ENCODE measurements around the gene MYLK4. TPM values are rescaled to one million over a fixed set of nuclear protein-coding genes. Genes with fewer than 3 reads are reported as not detected.

MYLK4 gene
- total RNA-seq, 4 donors from 2014 or later, result 0.41 to 0.79 (median 0.67) TPM

DNA sequence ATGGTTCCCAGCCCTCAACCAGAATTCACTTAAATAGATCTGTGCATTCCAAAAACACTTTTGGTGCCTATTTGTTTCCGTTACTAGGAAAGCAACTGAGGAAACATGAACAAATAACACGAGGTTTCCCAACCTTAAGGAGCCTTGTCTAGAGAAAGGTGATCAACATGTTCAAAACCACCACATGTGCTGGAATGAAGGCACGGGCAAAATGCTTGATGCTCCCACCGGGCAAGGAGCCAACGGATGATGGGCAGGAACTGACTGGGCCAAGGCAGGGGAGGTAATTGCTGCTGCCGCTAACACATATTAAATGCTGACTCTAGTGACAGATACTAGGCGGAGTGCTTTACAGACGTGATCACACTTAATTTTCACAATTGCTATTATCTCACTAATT lies 2.5 kb downstream of the MYLK4 start:
- intact Hi-C loops (cut with DNase I; ENCODE audit: low total_unique reads), result loop anchor here (10.0 kb wide), 1 partner anchor 1153 kb away; no protein-coding TSS in a partner anchor
- in situ Hi-C loops (cut with MboI; ENCODE audit: low pct_ligation_motif_present in 1 of 4, low pct_unique_long_range_greater_than_20kb in 1 of 4, low sequenced_read_pairs in 3 of 4), result loop anchor here in 1 of 4 donors (25.0 kb wide), 1 partner anchor 1161 kb away; no protein-coding TSS in a partner anchor
- H3K4me3 ChIP-seq, result no peak overlapping the region
- WGBS, 2 donors (ENCODE audit: low coverage in 1 of 2), result 67 to 83% methylated on average over 2 to 8 of the region's 8 CpGs
- H3K36me3 ChIP-seq, result no peaks in the 10 kb centered on the region
- no peak overlapping the region for H3K27ac ChIP-seq
- no peaks in the 10 kb centered on the region for H3K27me3 ChIP-seq
- DNase-seq, result no peak
- H3K9me3 ChIP-seq, result no peaks in the 10 kb centered on the region
- H3K4me1 ChIP-seq, result peaks cover 0 to 8% (median 0%) of the 10 kb centered on the region in 4 donors
- TF ChIP-seq POLR2AphosphoS5 (IDR thresholded peaks at IDR 0.05), result no peak
- TF ChIP-seq, protein P1, sequence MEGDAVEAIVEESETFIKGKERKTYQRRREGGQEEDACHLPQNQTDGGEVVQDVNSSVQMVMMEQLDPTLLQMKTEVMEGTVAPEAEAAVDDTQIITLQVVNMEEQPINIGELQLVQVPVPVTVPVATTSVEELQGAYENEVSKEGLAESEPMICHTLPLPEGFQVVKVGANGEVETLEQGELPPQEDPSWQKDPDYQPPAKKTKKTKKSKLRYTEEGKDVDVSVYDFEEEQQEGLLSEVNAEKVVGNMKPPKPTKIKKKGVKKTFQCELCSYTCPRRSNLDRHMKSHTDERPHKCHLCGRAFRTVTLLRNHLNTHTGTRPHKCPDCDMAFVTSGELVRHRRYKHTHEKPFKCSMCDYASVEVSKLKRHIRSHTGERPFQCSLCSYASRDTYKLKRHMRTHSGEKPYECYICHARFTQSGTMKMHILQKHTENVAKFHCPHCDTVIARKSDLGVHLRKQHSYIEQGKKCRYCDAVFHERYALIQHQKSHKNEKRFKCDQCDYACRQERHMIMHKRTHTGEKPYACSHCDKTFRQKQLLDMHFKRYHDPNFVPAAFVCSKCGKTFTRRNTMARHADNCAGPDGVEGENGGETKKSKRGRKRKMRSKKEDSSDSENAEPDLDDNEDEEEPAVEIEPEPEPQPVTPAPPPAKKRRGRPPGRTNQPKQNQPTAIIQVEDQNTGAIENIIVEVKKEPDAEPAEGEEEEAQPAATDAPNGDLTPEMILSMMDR (IDR thresholded peaks at IDR 0.05), result no peak
- no peak for TF ChIP-seq POLR2A (IDR thresholded peaks at IDR 0.05)
- TF ChIP-seq EP300 (IDR thresholded peaks at IDR 0.05; ENCODE audit: low read depth), result no peak

DNA sequence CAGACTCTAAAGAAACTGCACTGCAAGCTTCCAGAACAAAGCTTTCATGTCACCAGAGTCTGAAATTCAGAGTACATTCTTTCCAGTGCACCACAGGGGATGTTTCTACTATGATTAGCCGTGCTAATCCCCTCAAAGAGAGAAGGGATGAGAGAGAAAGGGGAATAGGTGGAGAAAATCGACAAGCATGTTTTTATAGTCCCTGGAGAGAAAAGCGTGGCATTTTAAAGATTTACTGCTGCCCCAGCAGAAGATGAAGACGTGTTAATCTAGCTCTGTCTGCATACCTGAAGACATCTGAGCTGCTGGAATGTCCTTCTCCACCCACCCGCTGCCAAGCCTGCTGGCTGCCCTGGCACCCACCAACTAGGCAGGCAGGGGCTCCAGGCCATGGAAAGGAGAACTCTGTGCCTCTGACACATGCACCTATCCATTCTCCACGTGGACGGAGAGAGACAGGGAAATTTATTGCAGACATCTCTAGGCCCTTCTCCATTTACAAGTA lies 4.1 kb downstream of the MYLK4 start:
- Histone ChIP-seq H3K27me3 (no peaks in the 10 kb centered on the region), H3K27ac (no peak overlapping the region), H3K9me3 (no peaks in the 10 kb centered on the region), H3K36me3 (no peaks in the 10 kb centered on the region), H3K4me1 (peaks cover 0 to 8% (median 0%) of the 10 kb centered on the region in 4 donors), H3K4me3 (no peak overlapping the region)
- intact Hi-C loops (cut with DNase I; ENCODE audit: low total_unique reads) (loop anchor here (10.0 kb wide), 1 partner anchor 1152 kb away; no protein-coding TSS in a partner anchor), in situ Hi-C loops (cut with MboI; ENCODE audit: low pct_ligation_motif_present in 1 of 4, low pct_unique_long_range_greater_than_20kb in 1 of 4, low sequenced_read_pairs in 3 of 4) (loop anchor here in 1 of 4 donors (25.0 kb wide), 1 partner anchor 1159 kb away; no protein-coding TSS in a partner anchor)
- TF ChIP-seq EP300 (IDR thresholded peaks at IDR 0.05; ENCODE audit: low read depth) (no peak), POLR2AphosphoS5 (IDR thresholded peaks at IDR 0.05) (no peak), POLR2A (IDR thresholded peaks at IDR 0.05) (no peak)
- TF ChIP-seq, protein P1 (IDR thresholded peaks at IDR 0.05), result no peak
- WGBS, 2 donors (ENCODE audit: low coverage in 1 of 2), result 55 to 80% methylated on average over 4 to 7 of the region's 7 CpGs
- no peak for DNase-seq

DNA sequence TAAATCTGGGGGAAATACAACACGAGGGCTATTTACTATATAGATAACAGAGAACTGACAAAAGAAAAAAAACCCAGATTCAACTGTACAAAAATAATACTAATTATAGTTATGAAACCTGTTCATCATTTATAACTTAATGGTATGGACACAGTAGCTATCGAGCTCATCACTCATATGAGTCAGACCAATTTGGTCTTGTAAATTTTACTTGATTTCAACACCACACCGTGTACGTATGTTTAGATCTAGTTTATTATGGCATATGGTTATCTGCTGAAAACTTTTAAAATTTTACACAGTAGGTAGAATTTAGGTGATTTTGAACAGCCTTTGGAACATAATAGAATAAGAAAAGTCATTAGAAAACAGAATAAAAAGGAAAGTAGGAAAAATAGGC lies 5.5 kb downstream of the MYLK4 start:
- no peak overlapping the region for H3K4me3 ChIP-seq
- no peaks in the 10 kb centered on the region for H3K36me3 ChIP-seq
- H3K27ac ChIP-seq, result no peak overlapping the region
- in situ Hi-C loops (cut with MboI; ENCODE audit: low pct_ligation_motif_present in 1 of 4, low pct_unique_long_range_greater_than_20kb in 1 of 4, low sequenced_read_pairs in 3 of 4), result loop anchor here in 1 of 4 donors (25.0 kb wide), 1 partner anchor 1158 kb away; no protein-coding TSS in a partner anchor
- TF ChIP-seq, protein P1 (IDR thresholded peaks at IDR 0.05), result no peak
- TF ChIP-seq POLR2A (IDR thresholded peaks at IDR 0.05), result no peak
- TF ChIP-seq EP300 (IDR thresholded peaks at IDR 0.05; ENCODE audit: low read depth), result no peak
- no peak for TF ChIP-seq POLR2AphosphoS5 (IDR thresholded peaks at IDR 0.05)
- no peaks in the 10 kb centered on the region for H3K9me3 ChIP-seq
- no peaks in the 10 kb centered on the region for H3K27me3 ChIP-seq
- H3K4me1 ChIP-seq, result peaks cover 0 to 7% (median 0%) of the 10 kb centered on the region in 4 donors
- intact Hi-C loops (cut with DNase I; ENCODE audit: low total_unique reads), result loop anchor here (10.0 kb wide), 1 partner anchor 1150 kb away; no protein-coding TSS in a partner anchor
- 84% methylated on average over 4 of the region's 4 CpGs for WGBS, 2 donors (ENCODE audit: low coverage in 1 of 2)
- DNase-seq, result no peak

DNA sequence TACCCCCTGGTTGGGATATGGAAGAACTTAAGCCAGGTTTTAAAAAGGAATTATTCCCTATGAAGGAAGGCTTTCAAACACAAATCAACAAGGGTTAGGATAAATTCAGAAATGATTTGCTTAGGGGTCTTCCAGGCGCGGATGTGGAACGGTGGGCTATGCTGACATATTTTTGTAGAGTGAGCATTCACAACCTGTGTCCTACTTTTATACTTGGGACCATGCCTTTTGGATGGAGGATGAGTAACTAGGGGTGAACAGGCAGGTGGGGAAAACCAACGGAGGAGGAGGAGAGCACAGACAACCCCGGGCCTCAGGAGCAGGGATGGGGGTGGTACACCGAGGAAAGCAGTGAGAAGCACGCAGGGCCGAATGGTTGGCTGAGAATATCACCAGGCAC lies 5.9 kb downstream of the MYLK4 start:
- Histone ChIP-seq H3K4me3 (no peak overlapping the region), H3K27ac (no peak overlapping the region), H3K36me3 (no peaks in the 10 kb centered on the region), H3K4me1 (peaks cover 0 to 3% (median 0%) of the 10 kb centered on the region in 4 donors), H3K9me3 (no peaks in the 10 kb centered on the region), H3K27me3 (no peaks in the 10 kb centered on the region)
- no peak for DNase-seq
- intact Hi-C loops (cut with DNase I; ENCODE audit: low total_unique reads), result loop anchor here (10.0 kb wide), 1 partner anchor 1150 kb away; no protein-coding TSS in a partner anchor
- 94 to 100% methylated on average over 7 to 8 of the region's 8 CpGs for WGBS, 2 donors (ENCODE audit: low coverage in 1 of 2)
- TF ChIP-seq EP300 (IDR thresholded peaks at IDR 0.05; ENCODE audit: low read depth) (no peak), POLR2AphosphoS5 (IDR thresholded peaks at IDR 0.05) (no peak), POLR2A (IDR thresholded peaks at IDR 0.05) (no peak)
- TF ChIP-seq, protein P1 (IDR thresholded peaks at IDR 0.05), result no peak
- in situ Hi-C loops (cut with MboI; ENCODE audit: low pct_ligation_motif_present in 1 of 4, low pct_unique_long_range_greater_than_20kb in 1 of 4, low sequenced_read_pairs in 3 of 4), result loop anchor here in 1 of 4 donors (25.0 kb wide), 1 partner anchor 1157 kb away; no protein-coding TSS in a partner anchor

Data from transverse colon (tissue), 4 donors.